NCI-H2227 treated with DMSO at 0.1 percent for 48 hours (cell line): Measurements from ENCODE around the gene LRRC75A.

Experiments used
- DNase-seq: peaks from one replicate; lab custom pipeline; 2025; lab: John Stamatoyannopoulos, UW

LRRC75A gene

DNA sequence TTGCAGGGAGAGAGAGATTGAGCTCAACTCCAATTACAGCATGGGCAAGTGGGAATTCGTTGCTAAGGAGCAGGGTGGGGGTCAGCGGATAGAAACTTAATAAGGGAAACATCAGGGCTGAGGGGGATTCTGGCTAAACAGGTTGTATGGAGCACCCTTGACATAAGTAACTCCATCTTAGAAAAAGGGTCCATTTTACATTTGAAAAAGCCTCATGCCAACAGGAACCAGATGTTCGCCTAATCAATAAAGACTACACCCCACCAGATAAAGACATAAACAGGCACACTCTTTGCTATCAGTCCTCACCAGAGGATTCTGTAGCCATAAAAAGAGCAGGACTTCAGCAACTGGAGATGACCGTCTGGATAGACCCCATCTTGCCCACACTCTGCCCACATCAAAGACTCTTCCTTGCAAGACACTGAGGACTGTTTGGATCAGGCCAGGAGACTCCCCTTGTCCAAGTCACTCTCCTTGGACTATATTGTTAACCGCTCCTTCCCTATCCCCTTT lies 1.6 kb upstream of the LRRC75A start:
- DNase-seq, result no peak

DNA sequence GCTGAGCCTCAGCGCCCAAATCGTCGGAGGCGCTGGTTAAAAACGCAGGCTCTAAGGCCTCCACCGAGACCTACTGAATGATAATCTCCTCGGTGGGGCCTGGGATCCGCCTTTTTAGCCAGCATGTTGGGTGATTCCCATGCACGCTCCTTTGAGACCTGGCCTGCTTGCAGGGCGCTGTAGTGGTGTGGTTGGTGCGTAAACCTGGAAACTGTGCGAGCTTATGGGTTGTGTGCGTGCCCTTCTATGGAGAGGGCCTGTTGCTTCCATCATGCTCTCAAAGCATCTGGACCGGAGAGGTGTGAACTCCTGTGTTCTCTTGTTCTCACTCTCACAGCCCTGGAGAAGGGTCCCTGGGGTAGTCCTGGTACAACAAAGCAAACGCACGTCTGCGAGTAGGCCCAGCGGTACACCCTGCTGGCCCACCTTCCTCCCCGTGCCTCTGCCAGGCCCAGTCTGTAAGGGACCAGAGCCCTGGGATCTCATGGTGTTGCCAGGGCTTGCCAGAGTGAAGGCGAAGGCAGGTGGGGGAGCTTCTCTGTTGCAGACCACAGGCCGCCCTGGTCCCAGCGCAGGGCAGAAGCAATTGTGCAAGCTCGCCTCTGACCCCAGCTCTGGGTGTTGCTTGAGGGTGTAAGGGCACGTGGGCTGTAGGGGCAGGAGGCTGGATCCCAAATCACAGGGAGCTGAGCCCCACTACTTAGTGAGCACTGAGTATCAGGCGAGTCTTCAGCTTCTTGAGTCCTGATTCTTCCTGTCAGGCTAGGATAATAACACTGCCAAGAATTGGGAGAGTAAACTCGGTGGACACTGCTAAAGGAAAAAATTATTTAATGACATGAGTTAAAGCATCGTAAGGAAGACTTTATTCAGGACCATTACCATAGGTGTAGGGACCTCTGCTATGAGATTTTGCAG lies 879 bp upstream of the LRRC75A start:
- no peak for DNase-seq

DNA sequence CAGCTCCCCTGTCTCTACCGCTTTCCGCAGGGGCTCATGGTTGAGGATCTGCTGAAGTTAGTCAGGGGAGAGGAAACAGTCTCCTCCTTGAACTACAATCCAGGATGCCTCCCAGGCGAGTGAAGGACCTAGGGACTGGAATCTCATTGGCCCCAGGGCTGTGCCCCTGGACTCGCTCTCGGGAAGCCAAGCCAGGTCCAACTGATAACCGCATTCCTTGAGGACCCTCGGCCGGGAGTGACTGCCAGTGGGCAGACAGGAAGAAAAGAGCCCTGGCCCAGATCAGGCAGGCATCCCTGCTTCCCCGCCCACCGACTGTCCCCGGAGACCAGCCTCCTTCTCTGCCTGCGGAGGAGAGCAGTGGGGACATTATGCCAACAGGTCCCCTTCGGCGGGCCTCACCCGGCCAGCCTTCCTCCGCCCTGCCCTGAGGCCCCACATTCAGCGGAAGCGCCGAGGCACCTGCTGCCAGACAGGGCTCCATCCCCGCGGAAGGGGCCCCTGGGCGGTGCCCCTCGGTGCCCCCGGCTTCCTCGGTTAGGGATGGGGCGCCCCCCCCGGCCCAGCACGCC lies 776 bp downstream of the LRRC75A start:
- no peak for DNase-seq

DNA sequence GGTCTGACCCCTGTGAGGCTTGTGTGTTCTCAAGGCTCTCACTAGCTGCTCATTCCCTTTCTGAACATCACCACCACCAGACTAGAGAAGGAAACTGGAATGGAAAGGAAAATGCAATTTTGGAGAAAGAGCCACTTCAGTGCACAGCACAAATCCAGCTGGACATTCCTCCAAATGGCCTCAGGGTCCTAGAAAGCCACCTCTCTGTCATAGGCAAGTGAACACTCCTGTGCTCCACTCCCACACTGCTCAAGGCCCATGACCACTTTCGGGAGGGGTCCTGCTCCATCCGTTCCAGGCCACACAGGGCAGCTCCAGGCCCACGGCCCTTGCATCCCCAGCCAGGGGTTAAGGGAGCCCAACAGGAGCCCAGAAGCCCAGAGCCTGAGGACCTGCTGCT lies 2.6 kb downstream of the LRRC75A start:
- DNase-seq, result no peak

DNA sequence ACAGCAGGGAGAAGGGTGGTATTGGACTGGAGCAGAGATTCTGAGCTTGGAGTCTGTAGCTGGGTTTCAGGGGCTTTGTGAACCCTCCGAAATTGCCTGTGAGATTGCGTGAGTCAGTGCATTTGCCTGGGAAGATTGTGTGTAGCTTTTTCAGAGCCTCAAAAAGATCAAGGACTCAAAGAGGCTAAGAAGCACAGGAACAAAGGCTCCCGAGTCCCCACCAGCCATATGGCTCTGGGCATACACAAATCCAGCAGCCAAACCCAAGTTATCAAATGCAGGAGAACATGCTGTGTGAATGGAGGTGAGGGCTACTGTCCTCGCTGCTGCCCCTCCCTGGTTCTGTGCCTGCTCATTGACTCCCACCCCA lies 3.0 kb downstream of the LRRC75A start:
- DNase-seq, result no peak

DNA sequence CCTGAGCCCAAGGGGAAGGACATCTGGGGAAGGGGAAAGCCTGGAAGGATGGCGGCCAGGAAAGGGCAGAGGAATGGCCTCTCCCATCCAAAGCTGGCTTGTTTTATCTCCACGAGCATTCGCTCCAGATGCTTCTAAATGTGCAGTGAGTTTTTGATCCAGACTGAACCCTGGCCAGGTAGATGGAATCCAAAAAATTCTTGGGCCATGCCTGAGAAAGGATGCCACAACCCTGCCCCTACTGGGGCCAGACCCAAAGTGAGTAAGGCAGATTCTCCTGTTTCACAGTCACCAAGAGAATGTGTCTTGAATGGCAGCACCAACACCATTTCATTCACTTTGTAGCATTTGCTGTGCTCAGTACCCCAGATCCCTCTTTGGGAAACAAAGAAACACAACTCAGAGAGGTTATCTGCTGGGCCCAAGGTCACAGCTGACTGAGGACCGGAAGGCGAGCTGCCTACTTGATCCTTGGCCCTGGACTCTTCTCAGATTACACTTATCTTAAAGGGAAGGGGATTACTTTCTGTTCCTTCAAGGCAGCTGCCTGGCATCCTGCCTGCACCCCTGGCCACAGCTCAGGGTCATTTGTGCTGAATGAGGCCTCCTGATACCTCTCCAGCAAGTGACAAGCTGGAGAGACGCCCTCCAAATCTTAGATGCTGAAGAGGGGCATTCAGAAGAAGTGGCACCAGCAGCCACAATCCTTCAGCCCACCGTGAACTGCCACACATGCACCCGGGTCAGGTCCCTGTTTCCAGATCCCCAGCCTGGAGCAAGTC lies 3.6 kb downstream of the LRRC75A start:
- no peak for DNase-seq

DNA sequence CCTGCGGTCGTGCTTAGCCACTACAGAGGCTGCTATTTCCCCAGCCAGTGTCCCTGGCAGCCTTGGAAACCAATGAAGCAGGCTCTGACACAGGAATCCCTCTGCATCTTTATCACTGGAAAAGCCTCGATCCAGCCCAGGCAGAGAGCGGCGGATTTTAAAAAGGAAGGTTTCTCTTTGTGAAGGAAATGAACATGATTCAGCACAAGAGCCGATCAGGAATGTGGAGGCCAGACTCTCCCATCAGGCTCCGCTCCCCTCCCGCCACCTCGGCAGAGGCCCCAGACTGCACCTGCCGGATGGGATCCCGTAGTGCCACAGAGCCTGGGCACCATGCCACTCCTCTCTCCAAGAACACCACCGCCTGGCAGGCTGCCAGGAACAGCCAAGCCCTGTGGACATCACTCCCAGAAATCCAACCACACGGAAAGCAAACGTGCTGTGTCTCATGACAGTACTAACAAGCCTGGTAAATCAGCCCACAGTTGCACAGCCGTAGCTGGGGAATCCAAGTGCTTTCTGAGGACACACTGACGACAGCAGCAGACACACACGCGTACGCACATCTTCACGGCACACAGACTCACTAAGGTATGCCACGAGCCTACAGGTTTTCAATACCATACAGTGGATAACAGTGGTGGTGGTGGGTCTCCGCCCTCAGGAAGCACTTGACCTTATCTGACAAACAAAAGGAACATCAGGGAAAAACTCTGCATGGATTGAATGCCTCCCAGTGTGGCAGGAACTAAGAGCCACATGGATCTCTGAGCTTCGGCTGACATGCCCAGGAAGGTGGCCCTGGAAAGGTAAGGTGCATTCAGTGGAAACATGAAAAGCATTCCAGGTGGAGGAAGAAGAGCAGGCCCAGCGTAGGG lies 5.4 kb downstream of the LRRC75A start:
- DNase-seq, result peak; percentile 43

DNA sequence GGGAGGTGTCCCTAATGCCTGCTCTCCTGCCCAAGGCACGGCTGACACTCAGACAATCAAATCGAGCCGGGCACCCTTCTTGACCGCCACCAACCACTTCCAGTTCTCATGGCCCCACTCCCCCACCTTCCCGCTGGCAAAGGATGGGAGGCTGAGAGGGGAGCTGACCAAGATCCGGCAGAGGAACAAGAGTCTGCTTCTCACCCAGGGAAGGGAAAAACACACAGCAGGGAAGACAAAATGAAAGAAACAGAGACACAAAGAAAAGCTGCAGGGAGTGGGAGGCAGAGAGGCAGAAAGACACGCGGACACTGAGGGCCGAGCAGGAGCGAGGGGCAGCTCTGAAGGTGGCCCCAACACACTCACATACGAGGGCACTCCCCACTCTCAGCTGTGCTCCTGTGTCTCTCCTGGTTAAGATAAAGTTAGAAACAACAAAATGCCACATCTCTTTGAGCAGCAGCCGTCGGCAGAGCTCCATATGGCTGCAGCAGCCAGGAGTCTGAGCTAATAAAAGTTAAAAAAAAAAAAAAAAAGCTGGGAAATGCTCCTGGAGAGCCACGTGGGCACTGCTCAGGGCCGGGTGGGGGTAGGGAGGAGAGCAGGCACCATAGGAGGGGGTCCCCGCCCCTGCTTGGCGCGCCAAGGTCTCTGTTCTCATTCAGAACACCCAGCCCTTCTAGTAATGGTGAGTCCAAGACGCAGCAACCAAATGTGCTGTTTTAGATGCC lies 7.4 kb downstream of the LRRC75A start:
- DNase-seq, result no peak

DNA sequence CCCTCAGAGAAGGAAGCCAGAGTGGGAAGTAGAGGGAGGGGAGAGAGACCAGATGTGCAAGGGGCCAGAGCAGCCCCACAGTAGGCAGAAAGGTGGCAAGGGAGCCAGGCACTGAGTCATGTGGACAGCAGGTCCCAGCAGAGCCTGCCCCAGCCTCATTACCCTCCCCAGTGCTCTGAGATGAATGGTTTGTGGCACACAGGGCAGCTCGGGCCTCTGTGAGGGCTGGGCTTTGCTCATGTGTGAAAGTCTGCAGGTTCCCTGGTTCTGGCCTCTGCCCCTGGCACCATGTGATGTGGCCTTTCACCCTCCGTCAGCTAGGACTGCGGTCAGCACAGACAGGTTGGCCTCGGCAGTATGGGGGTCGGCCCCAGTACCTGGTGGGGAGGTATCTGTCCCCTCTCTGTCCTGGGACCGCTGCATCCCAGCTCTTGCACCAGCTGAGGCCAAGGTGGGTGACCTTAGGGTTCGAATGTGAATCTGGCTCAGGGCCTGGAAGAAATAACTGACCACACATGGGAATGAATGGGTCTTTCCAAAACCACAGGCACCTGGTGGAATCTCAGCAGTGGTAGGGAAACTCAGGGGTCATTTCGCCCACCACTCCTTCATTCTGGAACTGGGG lies 8.9 kb downstream of the LRRC75A start:
- no peak for DNase-seq

DNA sequence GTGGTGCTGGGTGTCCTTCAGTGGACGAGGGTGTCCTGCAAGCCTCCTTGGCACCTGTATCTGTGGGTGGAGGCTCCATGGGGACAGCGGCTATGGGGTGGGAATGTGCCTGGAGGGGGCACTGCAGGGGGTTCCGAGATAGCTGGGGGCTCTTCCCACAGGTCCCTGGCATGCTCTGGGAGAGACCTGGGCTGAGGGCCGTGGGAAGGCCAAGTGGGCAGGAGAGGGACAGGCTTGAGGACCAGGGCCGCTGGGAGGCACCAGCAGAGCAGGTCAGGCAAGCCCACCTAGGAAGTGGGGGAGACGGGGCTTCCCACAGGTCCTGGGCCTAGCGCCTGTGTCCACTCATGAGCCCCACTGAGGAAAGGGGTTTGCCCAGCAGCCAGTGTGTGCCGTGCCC lies 9.7 kb downstream of the LRRC75A start:
- DNase-seq, result no peak

DNA sequence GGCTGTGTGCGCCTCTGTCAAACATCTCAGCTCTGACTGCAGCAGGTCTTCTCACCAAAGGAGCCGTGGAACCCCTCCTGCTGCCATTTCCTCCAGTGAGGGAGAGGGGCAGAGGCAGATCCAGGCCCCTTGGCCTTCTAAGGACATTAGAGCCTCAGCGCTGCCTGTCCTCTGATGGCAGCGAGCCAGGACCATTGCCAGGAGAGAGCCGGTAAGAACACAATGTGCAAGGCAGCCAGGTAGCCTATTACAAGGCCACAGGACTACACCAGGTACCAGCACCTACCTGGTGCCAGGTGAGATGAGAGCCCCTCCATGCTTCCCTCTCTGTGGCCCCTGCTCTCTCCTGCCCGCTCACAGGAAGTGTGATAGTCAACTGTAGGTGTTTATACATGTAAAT lies 11.0 kb downstream of the LRRC75A start:
- no peak for DNase-seq

DNA sequence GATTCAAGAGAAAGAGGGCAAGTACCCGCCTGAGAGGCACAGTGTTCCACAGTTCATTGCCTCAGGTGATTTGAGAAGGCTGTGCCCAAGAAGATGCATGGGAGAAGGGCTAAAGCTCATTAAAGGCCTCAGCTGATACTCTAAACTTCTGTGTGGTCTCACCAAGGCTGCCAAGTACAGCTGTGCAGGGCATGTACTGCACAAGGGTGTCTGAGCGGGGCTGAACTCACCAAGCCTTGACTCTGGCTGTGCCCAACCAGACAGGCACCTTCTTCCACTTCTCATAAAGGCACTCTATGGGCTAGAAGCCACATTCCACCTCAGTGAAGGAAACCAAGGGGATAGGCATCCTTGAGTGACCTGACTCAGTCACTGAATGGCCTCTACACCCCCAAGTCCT lies 12.7 kb downstream of the LRRC75A start:
- no peak for DNase-seq

DNA sequence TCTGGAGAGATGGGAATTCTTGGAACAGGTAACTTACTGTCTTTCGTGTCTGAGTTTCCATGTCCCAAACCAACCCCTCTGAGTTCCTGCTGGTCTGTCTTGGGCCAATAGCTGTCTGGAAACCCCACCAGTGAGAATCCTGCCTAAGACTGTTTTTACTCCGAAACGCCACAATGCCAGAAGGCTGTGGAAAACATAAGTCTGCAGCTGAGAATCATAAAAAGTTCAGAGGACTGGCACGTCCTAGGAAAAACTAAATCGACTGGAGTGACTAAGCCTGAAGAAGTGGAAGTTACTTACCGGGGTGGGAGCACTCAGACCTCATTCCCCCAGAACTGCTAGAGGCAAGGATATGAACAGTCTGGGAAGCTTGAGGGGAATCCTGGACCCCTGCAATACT lies 13.3 kb downstream of the LRRC75A start:
- DNase-seq, result no peak

DNA sequence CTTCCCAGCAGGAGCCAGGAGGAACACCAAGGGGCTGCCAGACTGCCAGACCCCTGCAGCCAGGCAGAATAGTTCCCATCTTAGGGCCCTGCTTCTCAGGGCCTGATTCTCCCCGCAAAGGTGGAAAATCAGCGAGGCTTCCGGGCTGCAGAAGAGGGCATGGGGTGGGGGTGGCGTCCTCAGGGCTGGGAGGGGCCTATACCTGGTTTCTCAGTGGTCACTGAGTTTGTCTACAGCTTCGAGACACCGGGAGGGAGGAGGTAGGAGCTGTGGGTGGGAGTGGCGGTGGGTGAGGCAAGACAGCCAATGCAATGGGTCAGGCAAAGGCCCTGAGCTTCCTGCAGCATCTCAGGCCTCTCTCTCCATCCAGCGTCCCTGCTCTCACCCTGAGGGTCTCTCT lies 14.3 kb downstream of the LRRC75A start:
- DNase-seq, result no peak

DNA sequence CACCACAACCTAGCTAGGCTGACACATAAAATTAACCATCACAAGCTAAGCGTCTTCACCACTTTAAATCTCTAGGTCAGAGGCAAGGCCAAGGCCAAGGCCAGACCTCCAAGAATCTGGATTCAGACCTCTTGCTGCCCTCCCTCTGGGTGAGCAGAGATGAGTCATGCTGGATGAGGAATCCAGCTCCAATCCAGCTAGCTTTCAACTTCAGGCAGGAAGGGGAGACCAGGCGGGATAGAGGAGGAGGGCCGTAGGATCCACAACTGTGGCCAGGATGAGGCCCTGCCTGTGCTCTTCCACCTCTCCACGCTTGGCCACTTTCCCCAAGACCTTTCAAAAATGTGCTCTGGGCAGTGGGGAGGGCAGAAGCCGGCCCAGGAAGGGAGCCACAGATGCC lies 14.7 kb downstream of the LRRC75A start:
- DNase-seq, result no peak

DNA sequence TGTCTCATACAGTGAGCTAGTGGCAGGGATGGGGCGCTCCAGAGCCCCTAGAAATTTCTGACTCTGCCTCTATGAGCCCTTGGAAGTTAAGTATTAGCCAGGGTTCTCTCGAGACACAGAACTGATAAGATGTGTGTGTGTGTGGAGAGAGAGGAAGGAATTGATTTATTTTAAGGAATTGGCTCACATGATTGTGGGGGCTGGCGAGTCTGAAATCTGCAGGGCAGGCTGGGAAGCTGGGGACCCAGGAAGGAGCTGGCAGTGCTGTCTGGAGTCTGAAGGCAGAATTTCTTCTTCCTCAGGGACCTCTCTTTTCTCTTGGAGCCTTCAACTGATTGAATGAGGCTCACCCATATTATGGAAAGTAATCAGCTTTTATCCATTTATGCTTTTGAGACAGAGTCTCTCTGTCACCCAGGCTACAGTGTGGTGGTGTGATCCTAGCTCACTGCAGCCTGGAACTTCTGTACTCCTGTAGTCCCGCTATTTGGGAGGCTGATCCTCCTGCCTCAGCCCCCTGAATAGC lies 16.8 kb downstream of the LRRC75A start:
- no peak for DNase-seq

DNA sequence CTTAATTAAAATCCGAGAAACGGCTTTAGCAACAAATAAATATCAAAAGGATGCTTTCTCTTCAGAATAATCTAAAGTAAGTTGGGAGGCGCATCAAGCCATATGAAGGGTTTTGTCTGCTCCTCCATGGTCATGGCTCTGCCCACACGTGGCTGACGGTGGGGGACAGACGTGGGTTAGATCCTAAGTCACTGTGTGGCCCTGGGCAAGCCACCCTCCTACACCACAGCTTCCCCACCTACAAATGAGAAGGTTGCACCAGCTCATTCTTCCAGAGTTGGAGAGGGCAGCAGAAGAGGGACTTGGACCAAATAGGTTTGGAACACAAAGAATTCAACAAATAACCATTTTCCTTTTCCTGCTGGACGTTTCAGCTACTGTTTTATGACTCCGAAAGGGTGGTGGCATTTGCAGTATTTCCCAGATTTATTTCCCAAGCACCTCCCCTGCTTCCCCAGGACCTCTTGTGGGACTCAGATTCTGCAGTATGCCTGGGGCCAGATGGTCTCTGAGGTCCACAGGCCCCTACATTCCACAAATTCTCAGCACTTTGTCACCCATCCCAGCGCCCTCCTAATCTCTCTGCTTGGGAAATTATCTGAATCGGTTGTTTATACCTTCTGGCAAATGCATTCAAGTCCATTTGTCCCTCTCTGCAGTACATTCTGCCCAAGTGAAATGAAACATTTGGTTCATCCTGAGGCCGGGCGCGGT lies 17.8 kb downstream of the LRRC75A start:
- no peak for DNase-seq

DNA sequence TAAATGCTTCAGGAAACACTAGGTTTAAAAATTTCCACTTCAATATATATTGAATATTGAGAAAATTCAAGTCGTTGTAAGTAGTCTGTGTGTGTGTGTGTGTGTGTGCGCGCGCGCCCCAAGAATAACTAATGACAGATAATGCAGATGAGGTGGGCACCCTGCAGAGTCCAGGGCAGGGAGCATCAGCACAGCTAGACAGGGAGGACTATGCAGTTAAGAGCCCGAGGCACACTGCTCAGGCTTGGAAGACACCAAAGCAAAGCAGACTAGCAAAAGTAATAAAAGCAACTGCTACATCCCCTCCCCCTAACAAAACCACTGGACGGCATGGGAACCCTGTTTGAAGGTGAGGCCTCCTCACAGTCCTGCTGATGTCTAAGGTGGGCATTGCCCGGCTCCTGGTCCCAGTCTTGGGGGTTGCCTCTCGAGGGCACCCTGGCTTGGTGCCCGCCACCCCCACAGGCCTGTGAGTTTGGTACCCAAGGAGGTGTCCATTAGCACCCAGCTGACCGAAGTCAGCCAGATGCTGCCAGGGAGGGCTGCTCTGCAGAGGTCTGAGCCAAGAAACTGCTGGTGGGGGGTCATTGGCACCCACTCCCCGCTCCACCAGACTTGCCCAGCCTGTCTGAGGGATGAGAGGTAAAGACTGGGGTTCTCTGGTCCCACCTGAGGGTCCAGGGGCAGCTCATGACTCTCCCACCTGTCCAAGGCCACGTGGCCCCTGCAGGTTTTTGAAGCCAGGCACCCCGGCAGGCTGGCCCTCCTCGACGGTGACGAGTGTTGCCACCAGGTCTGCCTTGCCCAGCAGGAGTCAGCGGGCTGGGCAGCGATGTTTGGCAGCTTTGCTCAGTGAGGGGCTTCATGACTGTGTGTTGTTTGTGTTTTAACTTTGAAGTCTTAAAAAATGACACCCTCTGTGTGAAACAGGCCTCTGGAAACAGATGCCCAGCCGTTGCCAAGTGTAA lies 18.7 kb downstream of the LRRC75A start:
- DNase-seq, result no peak

DNA sequence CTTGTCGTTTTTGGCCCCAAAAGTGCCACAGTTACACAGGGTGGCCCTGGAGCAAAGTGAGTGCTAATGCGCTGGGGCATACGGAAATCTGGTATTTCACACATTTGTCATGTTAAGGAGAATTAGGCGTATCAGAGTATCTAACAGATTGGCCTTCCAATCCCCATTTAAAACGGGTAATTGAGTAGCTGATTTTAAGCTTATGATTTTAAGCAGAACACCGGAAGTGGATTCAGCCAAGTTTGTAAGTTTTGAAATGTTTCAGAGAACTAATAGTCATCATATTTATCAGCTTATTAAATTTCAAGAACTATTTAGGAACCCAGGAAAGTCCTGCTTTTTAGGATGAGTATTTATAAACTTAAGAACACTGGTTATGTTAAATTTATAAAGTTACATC lies 19.5 kb downstream of the LRRC75A start:
- no peak for DNase-seq
